NT2/D1 (cell line): ENCODE results near the gene CNPY4.

Experiments used
- SUZ12 ChIP-seq: IDR thresholded peaks from 2 replicates; pipeline ENCODE4 v1.6.1; 2011; ENCODE audit not compliant: insufficient read length, insufficient read depth; ENCODE audit errors: extremely low read depth
- YY1 ChIP-seq: IDR thresholded peaks from 2 replicates; pipeline ENCODE4 v1.6.1; 2011; ENCODE audit not compliant: insufficient read length, insufficient read depth
- ZNF274 ChIP-seq: IDR thresholded peaks from 2 replicates; pipeline ENCODE4 v1.6.1; 2011; ENCODE audit warnings: mild to moderate bottlenecking, low read depth, low read length

DNA sequence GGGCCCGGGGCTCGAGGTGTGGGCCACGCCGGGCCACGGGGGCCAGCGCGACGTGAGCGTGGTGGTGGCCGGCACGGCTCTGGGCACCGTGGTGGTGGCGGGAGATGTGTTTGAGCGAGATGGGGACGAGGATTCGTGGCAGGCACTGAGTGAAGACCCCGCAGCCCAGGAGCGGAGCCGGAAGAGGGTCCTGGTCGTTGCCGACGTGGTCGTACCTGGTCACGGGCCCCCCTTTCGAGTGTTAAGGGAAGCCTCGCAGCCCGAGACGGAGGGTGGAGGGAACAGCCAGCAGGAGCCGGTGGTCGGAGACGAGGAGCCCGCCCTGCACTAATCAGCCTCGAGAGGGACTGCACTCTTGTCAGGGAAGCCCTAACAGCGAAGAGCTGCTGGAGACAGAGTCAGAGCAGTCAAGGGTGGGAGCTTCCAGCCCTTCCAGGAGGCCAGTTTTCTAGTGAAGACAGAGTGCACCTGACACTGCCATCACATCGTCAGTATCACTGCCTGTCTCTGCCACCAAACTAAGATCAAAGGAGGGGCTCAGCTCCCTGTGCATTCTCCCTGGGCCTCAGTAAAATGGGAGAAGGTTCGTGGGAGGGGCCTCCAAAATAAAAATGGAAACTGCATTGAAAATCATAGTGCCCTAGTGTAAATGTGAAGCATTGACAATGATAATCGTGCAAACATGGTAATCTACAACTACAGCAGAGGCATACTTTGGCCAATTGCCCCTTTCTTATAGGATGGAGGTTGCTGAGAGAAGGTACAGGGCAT, 8.6 kb downstream of the CNPY4 start:
- TF ChIP-seq ZNF274: no peak
- no peak for TF ChIP-seq YY1
- TF ChIP-seq SUZ12: no peak
